SK-N-SH treated with all-trans-retinoic acid at 6 μM for 48 hours (cell line): Measurements from ENCODE around the gene CRMP1.

Source experiments
- ATAC-seq: fragments of 200-7000 bp; cut with Tn5 transposase; 3 replicates; pipeline ENCODE4 v1.9.1; 2020; ENCODE audit warnings: mild to moderate bottlenecking, moderate library complexity
- ARNTL ChIP-seq: fragments of 450-650 bp; formaldehyde crosslinking; IDR thresholded peaks from 2 replicates; pipeline ENCODE4 v1.5.0; 2020; ENCODE audit warnings: low read depth, mild to moderate bottlenecking, moderate library complexity, borderline replicate concordance
- CSDC2 ChIP-seq: fragments of 250-450 bp; sonication (Bioruptor Pico); IDR thresholded peaks from 2 replicates; pipeline ENCODE4 v1.5.0; 2020; ENCODE audit warnings: mild to moderate bottlenecking, moderate library complexity
- GLIS3 ChIP-seq: fragments of 250-450 bp; sonication (Bioruptor Pico); IDR thresholded peaks from 2 replicates; pipeline ENCODE4 v1.5.0; 2020; ENCODE audit warnings: mild to moderate bottlenecking, moderate library complexity
- ISL1 ChIP-seq: fragments of 250-450 bp; sonication (Bioruptor Pico); IDR thresholded peaks from 2 replicates; pipeline ENCODE4 v2.1.2; 2022; ENCODE audit warnings: mild to moderate bottlenecking, moderate library complexity
- OSR1 ChIP-seq: fragments of 250-450 bp; sonication (Bioruptor Pico); IDR thresholded peaks from 2 replicates; pipeline ENCODE4 v1.8.0; 2022; ENCODE audit warnings: moderate library complexity, mild to moderate bottlenecking, inconsistent platforms
- PATZ1 ChIP-seq: fragments of 250-450 bp; sonication (Bioruptor Pico); IDR thresholded peaks from 2 replicates; pipeline ENCODE4 v1.8.0; 2020; ENCODE audit warnings: mild to moderate bottlenecking, moderate library complexity, borderline replicate concordance
- PPARA ChIP-seq: fragments of 250-450 bp; sonication (Bioruptor Pico); IDR thresholded peaks from 2 replicates; pipeline ENCODE4 v1.5.0; 2020; ENCODE audit warnings: mild to moderate bottlenecking, borderline replicate concordance
- RARB ChIP-seq: fragments of 250-450 bp; sonication (Bioruptor Pico); IDR thresholded peaks from 2 replicates; pipeline ENCODE4 v1.8.0; 2021; ENCODE audit warnings: mild to moderate bottlenecking, moderate library complexity
- SNAI2 ChIP-seq: fragments of 250-450 bp; sonication (Bioruptor Pico); IDR thresholded peaks from 2 replicates; pipeline ENCODE4 v1.5.0; 2020; ENCODE audit warnings: mild to moderate bottlenecking, moderate library complexity
- TCF4 ChIP-seq: fragments of 250-450 bp; sonication (Bioruptor Pico); IDR thresholded peaks from 2 replicates; pipeline ENCODE4 v1.8.0; 2021; ENCODE audit warnings: mild to moderate bottlenecking, moderate library complexity, borderline replicate concordance
- TOX ChIP-seq: fragments of 250-450 bp; sonication (Bioruptor Pico); IDR thresholded peaks from 2 replicates; pipeline ENCODE4 v1.8.0; 2021; ENCODE audit warnings: mild to moderate bottlenecking, moderate library complexity, borderline replicate concordance
- ZFP3 ChIP-seq: fragments of 250-450 bp; sonication (Bioruptor Pico); IDR thresholded peaks from 2 replicates; pipeline ENCODE4 v1.5.0; 2020; ENCODE audit warnings: mild to moderate bottlenecking, moderate library complexity
- ZFP30 ChIP-seq: fragments of 450-650 bp; formaldehyde crosslinking; IDR thresholded peaks from 2 replicates; pipeline ENCODE4 v1.5.0; 2022; ENCODE audit warnings: mild to moderate bottlenecking, moderate library complexity
- ZNF565 ChIP-seq: fragments of 450-650 bp; formaldehyde crosslinking; conservative IDR thresholded peaks from 2 replicates; pipeline ENCODE4 v1.5.0; 2020; ENCODE audit warnings: low read depth, mild to moderate bottlenecking, moderate library complexity
- ZNF8 ChIP-seq: fragments of 450-650 bp; formaldehyde crosslinking; IDR thresholded peaks from 2 replicates; pipeline ENCODE4 v1.5.0; 2020; ENCODE audit warnings: mild to moderate bottlenecking, moderate library complexity
- TF ChIP-seq, protein P1 (sequence below): fragments of 250-450 bp; sonication (Bioruptor Pico); IDR thresholded peaks from 2 replicates; pipeline ENCODE4 v1.8.0; 2021; ENCODE audit warnings: low read depth, mild to moderate bottlenecking, moderate library complexity, borderline replicate concordance
- TF ChIP-seq, protein P2 (sequence below): fragments of 250-450 bp; sonication (Bioruptor Pico); IDR thresholded peaks from 2 replicates; pipeline ENCODE4 v1.5.1; 2020; ENCODE audit warnings: low read depth, mild to moderate bottlenecking, moderate library complexity
- TF ChIP-seq, protein P3 (sequence below): fragments of 250-450 bp; sonication (Bioruptor Pico); IDR thresholded peaks from 2 replicates; pipeline ENCODE4 v1.5.1; 2021; ENCODE audit warnings: mild to moderate bottlenecking, moderate library complexity

The CRMP1 gene

DNA sequence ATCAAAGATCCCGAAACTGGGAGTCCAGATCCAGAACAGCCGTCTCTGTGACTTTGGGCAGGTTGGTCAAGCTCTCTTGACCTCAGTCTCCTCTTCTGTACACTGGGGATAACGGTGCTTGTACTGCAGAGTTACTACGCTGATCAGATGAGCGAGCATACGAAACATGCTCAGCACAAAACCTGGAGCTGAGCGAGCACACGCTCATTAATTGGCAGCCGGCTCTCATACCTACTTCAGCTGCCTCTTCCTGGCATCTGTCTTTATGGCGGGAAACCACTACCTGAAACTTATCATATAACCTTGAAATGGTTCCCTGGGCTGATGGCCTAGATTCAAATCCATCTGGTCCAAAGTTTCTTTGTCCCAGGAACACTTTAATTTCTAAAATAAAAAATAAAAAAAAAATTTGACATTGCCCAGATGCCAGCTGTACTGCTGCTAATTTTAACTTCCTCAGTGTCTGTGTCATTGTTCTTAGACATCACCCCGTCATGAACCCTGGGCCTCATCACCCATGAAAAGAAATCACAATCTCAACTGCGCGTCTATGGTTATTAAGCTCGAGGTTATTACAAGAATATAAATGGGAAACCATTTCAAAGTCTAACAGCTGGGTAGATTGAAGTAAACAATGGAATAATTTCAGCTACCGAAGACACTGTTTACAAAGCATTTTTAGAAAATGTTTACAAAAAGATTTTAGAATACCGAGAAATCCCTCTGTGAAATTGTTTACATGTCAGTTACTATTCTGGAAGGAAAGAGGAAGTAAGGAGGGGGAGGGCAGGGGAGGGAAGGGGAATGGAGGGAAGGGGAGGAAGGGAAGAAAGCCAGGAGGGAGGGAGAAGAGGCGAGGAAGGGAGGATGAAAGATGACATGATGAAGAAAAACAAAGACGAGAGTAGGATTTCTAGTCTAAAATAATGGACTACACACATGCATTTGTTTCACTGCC is 49.0 kb downstream of the CRMP1 start:
- ATAC-seq, result no peak
- TF ChIP-seq OSR1, result no peak
- TF ChIP-seq ZNF8 (CRISPR knock-in tag), result no peak
- no peak for TF ChIP-seq ISL1 (CRISPR knock-in tag)
- no peak for TF ChIP-seq TCF4
- no peak for TF ChIP-seq PPARA
- TF ChIP-seq TOX (CRISPR knock-in tag), result no peak
- TF ChIP-seq ARNTL (CRISPR knock-in tag), result no peak
- TF ChIP-seq, protein P1, sequence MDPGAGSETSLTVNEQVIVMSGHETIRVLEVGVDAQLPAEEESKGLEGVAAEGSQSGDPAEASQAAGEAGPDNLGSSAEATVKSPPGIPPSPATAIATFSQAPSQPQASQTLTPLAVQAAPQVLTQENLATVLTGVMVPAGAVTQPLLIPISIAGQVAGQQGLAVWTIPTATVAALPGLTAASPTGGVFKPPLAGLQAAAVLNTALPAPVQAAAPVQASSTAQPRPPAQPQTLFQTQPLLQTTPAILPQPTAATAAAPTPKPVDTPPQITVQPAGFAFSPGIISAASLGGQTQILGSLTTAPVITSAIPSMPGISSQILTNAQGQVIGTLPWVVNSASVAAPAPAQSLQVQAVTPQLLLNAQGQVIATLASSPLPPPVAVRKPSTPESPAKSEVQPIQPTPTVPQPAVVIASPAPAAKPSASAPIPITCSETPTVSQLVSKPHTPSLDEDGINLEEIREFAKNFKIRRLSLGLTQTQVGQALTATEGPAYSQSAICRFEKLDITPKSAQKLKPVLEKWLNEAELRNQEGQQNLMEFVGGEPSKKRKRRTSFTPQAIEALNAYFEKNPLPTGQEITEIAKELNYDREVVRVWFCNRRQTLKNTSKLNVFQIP (CRISPR knock-in tag), result no peak
- no peak for TF ChIP-seq ZFP3 (CRISPR knock-in tag)
- no peak for TF ChIP-seq SNAI2 (CRISPR knock-in tag)
- TF ChIP-seq CSDC2 (CRISPR knock-in tag), result no peak
- TF ChIP-seq, protein P2, sequence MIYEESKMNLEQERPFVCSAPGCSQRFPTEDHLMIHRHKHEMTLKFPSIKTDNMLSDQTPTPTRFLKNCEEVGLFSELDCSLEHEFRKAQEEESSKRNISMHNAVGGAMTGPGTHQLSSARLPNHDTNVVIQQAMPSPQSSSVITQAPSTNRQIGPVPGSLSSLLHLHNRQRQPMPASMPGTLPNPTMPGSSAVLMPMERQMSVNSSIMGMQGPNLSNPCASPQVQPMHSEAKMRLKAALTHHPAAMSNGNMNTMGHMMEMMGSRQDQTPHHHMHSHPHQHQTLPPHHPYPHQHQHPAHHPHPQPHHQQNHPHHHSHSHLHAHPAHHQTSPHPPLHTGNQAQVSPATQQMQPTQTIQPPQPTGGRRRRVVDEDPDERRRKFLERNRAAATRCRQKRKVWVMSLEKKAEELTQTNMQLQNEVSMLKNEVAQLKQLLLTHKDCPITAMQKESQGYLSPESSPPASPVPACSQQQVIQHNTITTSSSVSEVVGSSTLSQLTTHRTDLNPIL (CRISPR knock-in tag), result no peak
- TF ChIP-seq GLIS3, result no peak
- TF ChIP-seq, all 23 proteins: peak for 0

- TF ChIP-seq, protein P1 (CRISPR knock-in tag), result no peak
- no peak for TF ChIP-seq PATZ1 (CRISPR knock-in tag)
- no peak for TF ChIP-seq ZNF565 (CRISPR knock-in tag)
Observed at GRCh38 chr4:5842456-5842855, 50.4 kb downstream of the CRMP1 start.

GRCh38 chr4:5839751-5840674 is 52.9 kb downstream of the CRMP1 start:
- ATAC-seq, result no peak
- no peak for TF ChIP-seq GLIS3
- TF ChIP-seq ISL1 (CRISPR knock-in tag), result no peak
- TF ChIP-seq ZFP30 (CRISPR knock-in tag), result no peak
- TF ChIP-seq, protein P3, sequence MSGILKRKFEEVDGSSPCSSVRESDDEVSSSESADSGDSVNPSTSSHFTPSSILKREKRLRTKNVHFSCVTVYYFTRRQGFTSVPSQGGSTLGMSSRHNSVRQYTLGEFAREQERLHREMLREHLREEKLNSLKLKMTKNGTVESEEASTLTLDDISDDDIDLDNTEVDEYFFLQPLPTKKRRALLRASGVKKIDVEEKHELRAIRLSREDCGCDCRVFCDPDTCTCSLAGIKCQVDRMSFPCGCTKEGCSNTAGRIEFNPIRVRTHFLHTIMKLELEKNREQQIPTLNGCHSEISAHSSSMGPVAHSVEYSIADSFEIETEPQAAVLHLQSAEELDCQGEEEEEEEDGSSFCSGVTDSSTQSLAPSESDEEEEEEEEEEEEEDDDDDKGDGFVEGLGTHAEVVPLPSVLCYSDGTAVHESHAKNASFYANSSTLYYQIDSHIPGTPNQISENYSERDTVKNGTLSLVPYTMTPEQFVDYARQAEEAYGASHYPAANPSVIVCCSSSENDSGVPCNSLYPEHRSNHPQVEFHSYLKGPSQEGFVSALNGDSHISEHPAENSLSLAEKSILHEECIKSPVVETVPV, result no peak
- no peak for TF ChIP-seq RARB (CRISPR knock-in tag)
- no peak for TF ChIP-seq ARNTL (CRISPR knock-in tag)
- no peak for TF ChIP-seq CSDC2 (CRISPR knock-in tag)
- TF ChIP-seq TOX (CRISPR knock-in tag), result no peak

More at GRCh38 chr4:5842456-5842855, 50.4 kb downstream of the CRMP1 start:
- ATAC-seq, result no peak
